Measurements from ENCODE around the gene CPED1.

- TF ChIP-seq REST (IDR thresholded peaks at IDR 0.05; ENCODE audit: borderline replicate concordance) (no peak), CTCF (IDR thresholded peaks at IDR 0.05; ENCODE audit: poor library complexity, severe bottlenecking) (no peak), POLR2AphosphoS5 (IDR thresholded peaks at IDR 0.05) (no peak), EP300 (conservative IDR thresholded peaks at IDR 0.05; ENCODE audit: poor library complexity, severe bottlenecking) (no peak), RAD21 (conservative IDR thresholded peaks at IDR 0.05) (no peak), MXI1 (conservative IDR thresholded peaks at IDR 0.05; ENCODE audit: poor library complexity, severe bottlenecking) (no peak), EZH2 (IDR thresholded peaks at IDR 0.05; ENCODE audit: borderline replicate concordance, insufficient read depth, low read length, poor library complexity, severe bottlenecking) (no peak), TAF1 (IDR thresholded peaks at IDR 0.05; ENCODE audit: low read depth) (no peak), SMC3 (conservative IDR thresholded peaks at IDR 0.05; ENCODE audit: poor library complexity) (no peak)
These were observed 58.5 kb downstream of the CPED1 start for GRCh38 chr7:121046893-121047468.
